CD4-positive, alpha-beta T cell (primary cell): Measurements from ENCODE around the gene ODF4. TPM values are rescaled to one million over a fixed set of nuclear protein-coding genes. Genes with fewer than 3 reads are reported as not detected.
A peak's percentile ranks its signal among the peaks of the same experiment; 100 is the strongest.

Experiments used
- ATAC-seq: fragments of 200-7000 bp; cut with Tn5 transposase; one replicate; pipeline ENCODE4 v1.10.0; 2022; ENCODE audit warnings: mild to moderate bottlenecking; ENCODE audit not compliant: poor library complexity
- CTCF ChIA-PET: fragments of 350-600 bp; sonication (Branson Sonifier 250); formaldehyde crosslinking; loops from one replicate; lab custom pipeline; 2021; ENCODE audit warnings: antibody characterized with exemption, inconsistent platforms; lab: Charles Lee
- POLR2A ChIA-PET: fragments of 350-600 bp; sonication (Branson Sonifier 250); formaldehyde crosslinking; loops from one replicate; lab custom pipeline; 2021; ENCODE audit warnings: antibody characterized with exemption, inconsistent platforms; lab: Charles Lee
- DNase-seq, 14 experiments: peaks; one replicate each; pipeline ENCODE4 v3.0.0-alpha.2; 2013 to 2020; ENCODE audit warnings: mixed read lengths in 2 of 14
- H3K27ac ChIP-seq, 2 donors: one replicate each; pipeline versions ENCODE4 v1.5.1 to v1.7.0; 2013; ENCODE audit warnings: low read length in 2 of 2, low read depth in 1 of 2, mild to moderate bottlenecking in 1 of 2
- H3K27me3 ChIP-seq, 2 experiments: 1 replicate in 1 of 2; 2 replicates in 1 of 2; pipeline versions ENCODE4 v1.6.1 to v1.7.0; 2013; ENCODE audit warnings: low read length in 2 of 2, control low read depth in 1 of 2, mild to moderate bottlenecking in 1 of 2, moderate library complexity in 1 of 2; ENCODE audit not compliant: insufficient read depth in 2 of 2, control insufficient read depth in 1 of 2
- H3K36me3 ChIP-seq: one replicate; pipeline ENCODE4 v1.6.1; 2013; ENCODE audit warnings: low read length, control low read depth; ENCODE audit not compliant: insufficient read depth
- H3K4me1 ChIP-seq: one replicate; pipeline ENCODE4 v1.6.1; 2013; ENCODE audit warnings: low read length, control low read depth; ENCODE audit not compliant: insufficient read depth
- H3K4me3 ChIP-seq: one replicate; pipeline ENCODE4 v1.5.1; 2013; ENCODE audit warnings: mild to moderate bottlenecking, low read length, moderate library complexity
- H3K9me3 ChIP-seq, 2 experiments: 1 replicate in 1 of 2; 2 replicates in 1 of 2; pipeline versions ENCODE4 v1.6.1 to v1.7.0; 2013; ENCODE audit warnings: low read length in 2 of 2, mild to moderate bottlenecking in 2 of 2, control low read depth in 1 of 2, moderate library complexity in 1 of 2; ENCODE audit not compliant: control insufficient read depth in 1 of 2, insufficient read depth in 1 of 2
- H3K27ac Mint-ChIP-seq: one replicate; pipeline ENCODE4 v1.8.0; 2020; ENCODE audit warnings: mixed read lengths
- H3K27me3 Mint-ChIP-seq: one replicate; pipeline ENCODE4 v1.8.0; 2021; ENCODE audit warnings: mixed read lengths
- H3K36me3 Mint-ChIP-seq: one replicate; pipeline ENCODE4 v1.8.0; 2021; ENCODE audit warnings: low read depth, mixed read lengths
- H3K4me1 Mint-ChIP-seq: one replicate; pipeline ENCODE4 v1.8.0; 2021; ENCODE audit warnings: low read depth, mixed read lengths
- H3K4me3 Mint-ChIP-seq: one replicate; pipeline ENCODE4 v1.8.0; 2020; ENCODE audit warnings: mild to moderate bottlenecking, mixed read lengths
- H3K9me3 Mint-ChIP-seq: one replicate; pipeline ENCODE4 v1.8.0; 2020; ENCODE audit warnings: mixed read lengths
- CTCF ChIP-seq: fragments of 200-600 bp; IDR thresholded peaks from one replicate; pipeline ENCODE4 v1.8.0; 2022; ENCODE audit warnings: antibody characterized with exemption, mild to moderate bottlenecking
- intact Hi-C, 2 experiments: fragments of 100-400 bp; cut with DNase I in 1 of 2; cut with micrococcal nuclease in 1 of 2; formaldehyde crosslinking; loops; one replicate each; pipeline versions ENCODE4 v1.15.1 to v1.9.0; 2023 to 2025; cut with DNase I, micrococcal nuclease
- total RNA-seq, 174 experiments: library from RNA in 2 of 174; stranded (reverse) in 2 of 174; gene quantifications; one replicate each; pipeline ENCODE4 v1.2.3 and lab custom pipeline; 2021 to 2026

The ODF4 gene
- total RNA-seq, 2 experiments from 2014 or later = not detected

GRCh38 chr17:8324923-8325322 is 14.7 kb upstream of the ODF4 start:
- H3K4me3 ChIP-seq = no peak overlapping the region
- H3K4me1 ChIP-seq = peaks cover 15% of the 10 kb centered on the region
- DNase-seq = no peak
- no peak overlapping the region for H3K27ac ChIP-seq
- CTCF ChIA-PET = interaction anchor here (1.1 kb wide), 1 partner anchor 11 kb away, joined by 3 read pairs; no protein-coding TSS in a partner anchor
- no peak overlapping the region for H3K27ac Mint-ChIP-seq
- no peaks in the 10 kb centered on the region for H3K9me3 Mint-ChIP-seq
- H3K4me1 Mint-ChIP-seq = peaks cover 12% of the 10 kb centered on the region
- no peak for TF ChIP-seq CTCF
- no peaks in the 10 kb centered on the region for H3K36me3 ChIP-seq
- no peak overlapping the region for H3K4me3 Mint-ChIP-seq
- H3K27me3 Mint-ChIP-seq = peaks cover 67% of the 10 kb centered on the region
- H3K36me3 Mint-ChIP-seq = no peaks in the 10 kb centered on the region
- H3K9me3 ChIP-seq = peaks cover 0 to 14% of the 10 kb centered on the region in 2 experiments
- peaks cover 34 to 40% of the 10 kb centered on the region in 2 experiments for H3K27me3 ChIP-seq
- no peak for ATAC-seq
- intact Hi-C loops = loop anchor here in 1 of 2 experiments (10.0 kb wide), 1 partner anchor 550 kb away; no protein-coding TSS in a partner anchor
- POLR2A ChIA-PET = no interaction called here

GRCh38 chr17:8326511-8327302 is 12.9 kb upstream of the ODF4 start:
- CTCF ChIA-PET = interaction anchor here (1.1 to 1.4 kb wide), 2 partner anchors 26 to 50 kb away, joined by 3 to 5 read pairs; partner anchors contain the start of gene KRABD2
- Histone ChIP-seq H3K36me3 (no peaks in the 10 kb centered on the region), H3K27ac (no peak overlapping the region), H3K4me1 (peaks cover 15% of the 10 kb centered on the region), H3K27me3 (peaks cover 34 to 42% of the 10 kb centered on the region in 2 experiments), H3K9me3 (peaks cover 0 to 9% of the 10 kb centered on the region in 2 experiments), H3K4me3 (peak overlapping the region; percentile 34)
- Mint-ChIP-seq H3K27ac (no peak overlapping the region), H3K27me3 (peaks cover 65% of the 10 kb centered on the region), H3K9me3 (no peaks in the 10 kb centered on the region), H3K4me3 (peak overlapping the region; percentile 45), H3K4me1 (peaks cover 12% of the 10 kb centered on the region), H3K36me3 (no peaks in the 10 kb centered on the region)
- ATAC-seq (peak; percentile 58), DNase-seq (peak in 11 of 14 experiments; percentile 3 to 49 (median 11))
- intact Hi-C loops = loop anchor here in 1 of 2 experiments (10.0 kb wide), 1 partner anchor 552 kb away; no protein-coding TSS in a partner anchor
- POLR2A ChIA-PET = interaction anchor here (1.3 kb wide), 1 partner anchor 207 kb away, joined by 3 read pairs; no protein-coding TSS in a partner anchor
- no peak for TF ChIP-seq CTCF

- Mint-ChIP-seq H3K4me3 (no peak overlapping the region), H3K27me3 (peaks cover 69% of the 10 kb centered on the region), H3K27ac (no peak overlapping the region), H3K4me1 (peaks cover 12% of the 10 kb centered on the region), H3K36me3 (no peaks in the 10 kb centered on the region), H3K9me3 (no peaks in the 10 kb centered on the region)
- no peak for ATAC-seq
- TF ChIP-seq CTCF = no peak
- H3K9me3 ChIP-seq = peaks cover 0 to 9% of the 10 kb centered on the region in 2 experiments
- intact Hi-C loops = loop anchor here in 1 of 2 experiments (10.0 kb wide), 1 partner anchor 552 kb away; no protein-coding TSS in a partner anchor
- peaks cover 15% of the 10 kb centered on the region for H3K4me1 ChIP-seq
- H3K4me3 ChIP-seq = peak overlapping the region; percentile 34
- H3K27ac ChIP-seq = no peak overlapping the region
- POLR2A ChIA-PET = no interaction called here
- no peak for DNase-seq
- H3K27me3 ChIP-seq = peaks cover 36 to 43% of the 10 kb centered on the region in 2 experiments
- CTCF ChIA-PET = no interaction called here
- no peaks in the 10 kb centered on the region for H3K36me3 ChIP-seq
Measured at GRCh38 chr17:8327303-8327649, 12.4 kb upstream of the ODF4 start.
